Lower leg skin (tissue), 4 donors: Measurements from ENCODE around the gene VPS50. TPM values are rescaled to one million over a fixed set of nuclear protein-coding genes. Genes with fewer than 3 reads are reported as not detected.

ENCODE experiments used
- DNase-seq, 2 donors: peaks; one replicate each; pipeline ENCODE4 v3.0.0-alpha.2; 2019; ENCODE audit warnings: low spot score in 2 of 2
- H3K4me3 ChIP-seq: fragments of 200-600 bp; sonication (generic); 2 replicates; pipeline ENCODE4 v1.5.1; 2017; ENCODE audit warnings: mild to moderate bottlenecking, low read depth; ENCODE audit not compliant: poor library complexity, severe bottlenecking
- POLR2A ChIP-seq, 2 donors: fragments of 450-650 bp; IDR thresholded peaks; one replicate each; pipeline ENCODE4 v1.6.1; 2016 to 2017; ENCODE audit warnings: antibody characterized with exemption in 2 of 2, mild to moderate bottlenecking in 1 of 2, moderate library complexity in 1 of 2
- WGBS, 2 donors: methylation state at CpG; one replicate each; pipeline ENCODE4 v1.1.5; 2018; 5-methylcytosine and 5-hydroxymethylcytosine counted together
- intact Hi-C: fragments of 100-400 bp; cut with DNase I; formaldehyde crosslinking; loops from one replicate; pipeline ENCODE4 v1.15.0; 2023; ENCODE audit warnings: low total_unique reads
- total RNA-seq, 4 donors: library from RNA; depleted of rRNA; stranded (reverse); fragments of >200 nt; gene quantifications; one replicate each; pipeline ENCODE4 v1.1.0, GENCODE V29; 2016
- TF ChIP-seq, protein P1 (sequence below), 3 donors: fragments of 450-650 bp; IDR thresholded peaks; one replicate each; pipeline ENCODE4 v1.5.1; 2016; ENCODE audit warnings: antibody characterized with exemption in 3 of 3, mild to moderate bottlenecking in 3 of 3, moderate library complexity in 2 of 3

VPS50 gene
- total RNA-seq, 4 donors from 2014 or later, result 17.6 to 34.5 (median 24.6) TPM

DNA sequence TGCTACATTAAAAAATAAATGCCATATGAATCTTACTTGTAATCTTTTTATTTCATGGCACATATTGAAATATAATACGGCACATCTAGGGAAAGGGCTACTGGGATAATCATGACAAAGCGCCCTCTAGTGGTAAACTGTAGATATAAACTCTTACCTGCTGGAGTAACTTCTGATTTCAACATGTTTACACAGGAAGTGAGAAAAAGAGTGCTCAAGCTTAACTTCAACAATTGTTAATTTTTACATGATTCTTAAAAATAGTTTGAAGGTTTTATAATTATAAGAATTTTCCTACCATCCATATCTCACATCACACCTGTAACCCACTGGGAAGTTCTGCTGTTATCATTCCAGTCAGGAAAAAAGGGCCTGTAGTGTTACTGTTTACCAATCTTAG lies 3.9 kb upstream of the VPS50 start:
- 1 to 2% methylated on average over 2 of the region's 2 CpGs for WGBS, 2 donors
- no peak for DNase-seq
- H3K4me3 ChIP-seq, result no peak overlapping the region
- intact Hi-C loops, result no loop called here
- TF ChIP-seq, protein P1, sequence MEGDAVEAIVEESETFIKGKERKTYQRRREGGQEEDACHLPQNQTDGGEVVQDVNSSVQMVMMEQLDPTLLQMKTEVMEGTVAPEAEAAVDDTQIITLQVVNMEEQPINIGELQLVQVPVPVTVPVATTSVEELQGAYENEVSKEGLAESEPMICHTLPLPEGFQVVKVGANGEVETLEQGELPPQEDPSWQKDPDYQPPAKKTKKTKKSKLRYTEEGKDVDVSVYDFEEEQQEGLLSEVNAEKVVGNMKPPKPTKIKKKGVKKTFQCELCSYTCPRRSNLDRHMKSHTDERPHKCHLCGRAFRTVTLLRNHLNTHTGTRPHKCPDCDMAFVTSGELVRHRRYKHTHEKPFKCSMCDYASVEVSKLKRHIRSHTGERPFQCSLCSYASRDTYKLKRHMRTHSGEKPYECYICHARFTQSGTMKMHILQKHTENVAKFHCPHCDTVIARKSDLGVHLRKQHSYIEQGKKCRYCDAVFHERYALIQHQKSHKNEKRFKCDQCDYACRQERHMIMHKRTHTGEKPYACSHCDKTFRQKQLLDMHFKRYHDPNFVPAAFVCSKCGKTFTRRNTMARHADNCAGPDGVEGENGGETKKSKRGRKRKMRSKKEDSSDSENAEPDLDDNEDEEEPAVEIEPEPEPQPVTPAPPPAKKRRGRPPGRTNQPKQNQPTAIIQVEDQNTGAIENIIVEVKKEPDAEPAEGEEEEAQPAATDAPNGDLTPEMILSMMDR (IDR thresholded peaks at IDR 0.05), result peak in 1 of 3 donors; percentile 22
- TF ChIP-seq POLR2A (IDR thresholded peaks at IDR 0.05), result no peak

DNA sequence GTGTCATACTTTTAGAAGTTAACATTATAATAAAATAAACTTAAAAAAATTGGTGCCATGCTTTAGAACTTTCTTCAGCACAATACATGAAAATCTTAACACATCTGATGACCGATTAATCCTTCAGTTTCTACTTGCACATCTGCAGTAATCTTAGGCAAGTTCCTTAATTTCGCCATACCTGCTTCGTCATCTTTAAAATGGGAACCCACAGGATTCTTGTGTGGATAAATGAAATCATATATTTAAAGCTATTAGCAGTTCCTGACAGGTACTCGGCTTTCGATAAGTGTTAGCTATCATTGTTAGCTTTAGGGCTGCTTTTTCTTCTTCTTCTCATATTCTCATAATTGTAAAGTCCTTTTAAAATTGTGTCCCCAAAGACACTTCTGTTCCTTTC lies 907 bp upstream of the VPS50 start:
- 31 to 42% methylated on average over 5 of the region's 5 CpGs for WGBS, 2 donors
- peak overlapping the region; percentile 75 for H3K4me3 ChIP-seq
- no peak for DNase-seq
- intact Hi-C loops, result no loop called here
- TF ChIP-seq, protein P1 (IDR thresholded peaks at IDR 0.05), result no peak
- TF ChIP-seq POLR2A (IDR thresholded peaks at IDR 0.05), result no peak

DNA sequence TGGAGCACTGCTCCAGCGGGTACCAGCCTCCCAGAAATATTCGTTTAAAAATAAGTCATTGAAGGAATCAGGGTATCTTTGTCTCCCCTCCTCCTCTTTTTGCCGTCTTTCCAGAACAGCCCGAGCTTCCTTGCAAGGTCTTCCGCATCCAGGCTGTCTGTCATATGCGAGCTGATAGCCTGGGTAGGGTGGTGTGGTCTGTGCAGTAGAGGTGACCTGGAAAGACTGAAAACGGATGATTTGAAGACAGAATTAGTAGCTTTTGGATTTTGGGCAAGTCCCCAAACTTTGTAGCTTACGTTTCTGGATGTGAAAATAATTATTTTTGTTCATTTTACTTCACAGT lies 480 bp downstream of the VPS50 start:
- H3K4me3 ChIP-seq, result peak overlapping the region; percentile 75
- WGBS, 2 donors, result 0 to 1% methylated on average over 8 of the region's 8 CpGs
- no peak for TF ChIP-seq POLR2A (IDR thresholded peaks at IDR 0.05)
- TF ChIP-seq, protein P1 (IDR thresholded peaks at IDR 0.05), result no peak
- intact Hi-C loops, result no loop called here
- DNase-seq, result no peak

DNA sequence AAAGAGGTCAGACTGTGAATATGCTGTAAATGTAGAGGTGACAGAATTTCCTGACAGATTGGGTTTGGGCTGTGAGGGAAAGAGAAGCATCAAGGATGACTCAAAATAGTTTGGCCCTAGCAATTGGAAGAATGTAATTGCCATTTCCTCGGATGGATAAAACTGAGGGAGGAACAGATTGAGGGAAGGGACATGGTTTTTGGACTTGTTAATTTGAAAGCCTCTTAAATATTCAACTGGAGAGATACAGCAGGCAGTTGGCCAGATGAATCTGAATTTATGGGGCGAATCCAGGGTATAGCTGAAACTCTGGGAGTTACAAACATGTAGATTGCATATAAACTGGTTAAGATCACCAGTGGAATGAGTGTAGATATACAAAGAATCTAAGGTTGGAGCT lies 3.4 kb downstream of the VPS50 start:
- TF ChIP-seq, protein P1 (IDR thresholded peaks at IDR 0.05), result no peak
- TF ChIP-seq POLR2A (IDR thresholded peaks at IDR 0.05), result no peak
- H3K4me3 ChIP-seq, result no peak overlapping the region
- no peak for DNase-seq
- 72 to 75% methylated on average over 2 of the region's 2 CpGs for WGBS, 2 donors
- intact Hi-C loops, result no loop called here

DNA sequence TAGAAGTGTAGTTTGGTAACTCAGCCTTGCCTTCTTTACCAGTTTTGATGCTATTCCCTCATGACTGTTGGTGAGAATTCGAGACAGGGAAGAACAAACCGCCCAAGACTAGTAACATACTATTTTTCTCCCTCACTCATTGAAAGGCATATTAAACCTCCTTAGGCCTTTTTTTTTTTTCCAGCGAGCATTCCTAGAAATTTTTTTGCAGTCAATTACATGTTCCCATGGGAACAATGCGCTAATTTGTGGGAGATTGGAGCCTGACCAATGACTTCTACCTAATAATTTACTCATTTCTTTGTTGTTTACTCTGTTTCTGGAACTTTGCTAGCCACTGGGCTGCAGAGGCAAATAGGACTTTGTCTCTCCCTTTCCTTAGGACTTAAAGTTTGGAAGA lies 6.0 kb downstream of the VPS50 start:
- intact Hi-C loops, result no loop called here
- 77 to 83% methylated on average over 4 of the region's 4 CpGs for WGBS, 2 donors
- DNase-seq, result no peak
- TF ChIP-seq POLR2A (IDR thresholded peaks at IDR 0.05), result no peak
- TF ChIP-seq, protein P1 (IDR thresholded peaks at IDR 0.05), result no peak
- H3K4me3 ChIP-seq, result no peak overlapping the region

DNA sequence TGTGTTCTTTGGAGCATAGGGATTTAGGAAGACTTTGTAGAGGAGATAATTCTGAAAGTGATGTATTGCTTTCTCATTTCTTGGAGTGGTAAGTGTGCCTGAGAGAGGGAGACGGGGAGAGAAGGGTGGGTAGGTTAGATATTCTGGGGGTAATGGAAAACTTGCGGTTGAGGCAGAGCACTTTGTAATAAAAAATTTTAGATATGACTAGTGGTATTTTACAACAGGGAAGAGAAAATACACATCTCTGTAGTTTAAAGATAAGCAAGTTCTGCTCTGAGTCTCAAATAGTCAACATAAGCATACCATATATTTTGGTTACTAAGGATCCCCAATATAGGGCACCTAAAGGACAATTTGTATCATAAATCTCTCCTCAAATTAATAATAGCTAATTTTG lies 6.6 kb downstream of the VPS50 start:
- no peak for DNase-seq
- 87 to 93% methylated on average over 2 of the region's 2 CpGs for WGBS, 2 donors
- no peak for TF ChIP-seq POLR2A (IDR thresholded peaks at IDR 0.05)
- TF ChIP-seq, protein P1 (IDR thresholded peaks at IDR 0.05), result no peak
- intact Hi-C loops, result no loop called here
- no peak overlapping the region for H3K4me3 ChIP-seq
